Activated T-cell treated with anti-CD3 and anti-CD28 coated beads for 4 hours (primary cell): Measurements from ENCODE around the gene MAP3K5.
"Not testable (repeated sequence)": the region's sequence is repeated elsewhere in the genome, so short reads cannot be mapped to it uniquely, and the experiment has no call there.

Experiments used
- DNase-seq: peaks from one replicate; pipeline ENCODE4 v3.0.0-alpha.2; 2020

MAP3K5 gene

DNA sequence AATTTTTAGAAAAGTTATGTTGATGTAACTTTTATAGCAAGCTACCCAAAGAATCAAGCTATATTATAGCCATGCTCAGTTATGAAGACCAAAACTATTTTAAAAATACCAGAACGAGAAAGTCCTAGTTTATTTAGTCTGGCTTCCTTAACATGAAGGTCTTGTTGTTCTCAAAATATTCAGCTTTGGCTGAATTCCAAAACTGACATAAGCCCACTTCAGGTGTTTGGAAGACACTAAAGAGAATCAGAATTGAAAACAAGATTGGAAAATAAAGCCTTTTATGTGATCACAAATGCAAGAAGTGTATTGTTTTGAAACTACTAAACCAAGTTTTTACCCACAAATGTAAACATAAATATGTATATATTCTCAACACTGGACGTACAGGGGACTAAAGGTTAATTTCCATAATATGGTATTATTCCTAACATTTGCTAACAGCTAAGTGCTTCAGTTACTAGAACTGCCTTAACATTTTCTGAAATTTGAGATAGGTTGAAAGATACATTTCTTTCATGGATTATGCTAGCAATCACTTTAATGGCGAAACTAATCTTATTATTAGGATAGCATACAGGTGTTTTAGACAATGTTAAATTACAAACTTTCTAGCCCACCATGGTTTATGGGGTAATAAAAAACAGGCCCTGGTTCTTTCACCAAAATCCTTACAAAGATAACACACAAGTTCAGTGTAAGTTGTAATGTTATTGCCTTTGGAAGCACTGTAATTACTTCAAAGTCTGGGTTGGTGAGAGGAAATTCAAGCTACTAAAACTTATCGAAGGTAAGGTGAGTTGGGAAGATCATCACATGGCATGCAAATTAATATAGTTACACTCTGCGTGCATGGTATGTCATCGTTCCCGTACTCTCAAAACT is 1.6 kb downstream of the MAP3K5 start:
- DNase-seq, result no peak

- not testable (repeated sequence) for DNase-seq
Observed at GRCh38 chr6:136789440-136789839, 2.8 kb downstream of the MAP3K5 start.

GRCh38 chr6:136788069-136788902 is 4.0 kb downstream of the MAP3K5 start:
- DNase-seq, result no peak

GRCh38 chr6:136787726-136788068 is 4.6 kb downstream of the MAP3K5 start:
- no peak for DNase-seq

DNA sequence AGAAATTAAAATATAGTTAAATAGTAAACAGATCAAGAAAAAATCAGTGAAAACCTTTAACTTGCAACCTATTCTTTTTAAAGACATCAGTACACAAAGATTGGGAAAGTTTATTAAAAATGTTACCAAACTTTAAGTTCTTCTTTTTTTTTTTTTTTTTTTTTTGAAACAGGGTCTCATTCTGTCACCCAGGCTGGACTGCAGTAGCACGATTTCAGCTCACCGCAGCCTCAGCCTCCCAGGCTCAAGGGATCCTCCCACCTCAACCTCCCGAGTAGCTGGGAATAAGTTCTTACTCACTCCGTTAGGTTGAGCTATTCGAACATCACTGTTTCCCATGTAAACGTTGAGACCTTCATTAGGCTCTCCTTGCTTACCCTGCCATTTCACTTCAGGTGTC is 5.6 kb downstream of the MAP3K5 start:
- DNase-seq, result no peak

DNA sequence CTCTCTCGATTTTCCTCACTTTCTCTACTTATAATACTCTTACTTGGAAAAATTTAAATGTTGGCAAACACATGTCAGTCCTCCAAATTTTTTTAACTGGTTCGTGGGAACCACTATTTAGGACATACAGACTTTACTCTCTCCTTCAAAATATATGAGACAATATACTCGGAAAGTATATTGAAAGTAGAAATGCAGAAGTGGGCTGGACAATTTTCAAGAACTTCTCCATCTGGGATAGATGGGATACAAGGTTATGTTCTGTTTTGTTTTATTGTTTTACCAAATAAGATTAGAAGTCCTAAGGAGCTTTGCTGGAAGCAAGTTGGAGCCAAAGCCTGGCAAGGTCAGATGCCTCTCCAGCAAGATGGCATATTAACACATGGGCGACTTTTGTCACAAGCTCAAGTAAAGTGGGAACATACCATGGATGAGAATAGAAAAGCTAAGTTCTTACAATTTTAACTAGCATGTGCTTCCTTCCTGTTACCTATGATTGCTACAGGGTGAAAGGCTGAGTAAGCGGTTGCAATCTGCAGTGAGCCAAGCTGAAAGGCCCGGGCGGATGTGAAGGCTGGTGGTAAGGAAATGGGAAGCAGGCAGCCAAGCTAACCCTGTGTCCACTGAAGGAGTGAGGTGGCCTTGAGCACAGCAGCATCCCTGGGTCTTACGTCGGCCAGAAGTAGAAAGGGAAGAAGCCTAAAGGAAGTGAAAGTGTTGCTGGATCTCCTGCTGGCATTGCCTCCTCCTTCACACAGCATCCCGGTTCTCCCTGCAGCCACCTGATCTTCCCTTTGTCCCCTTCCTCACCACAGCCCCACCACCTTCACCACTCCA is 7.1 kb downstream of the MAP3K5 start:
- DNase-seq, result no peak

DNA sequence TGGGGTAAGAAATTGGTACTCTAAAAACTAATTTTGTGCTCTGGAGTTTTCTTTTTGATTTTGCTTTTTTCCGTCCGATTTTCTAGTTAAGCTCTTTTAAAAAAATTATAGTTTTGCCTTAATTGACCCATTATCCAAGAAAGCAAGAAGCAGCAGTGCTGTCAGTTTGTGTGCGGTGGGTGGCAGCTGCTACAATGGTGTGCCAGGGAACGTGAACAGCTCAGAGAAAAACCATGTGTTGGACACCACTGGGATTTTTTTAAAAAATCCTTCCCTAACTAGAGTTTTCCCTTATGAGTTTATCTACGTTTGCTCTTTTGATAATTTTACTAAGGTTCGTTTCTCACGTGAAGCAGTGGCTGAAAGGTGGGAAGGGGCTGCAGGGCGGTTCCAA is 8.0 kb downstream of the MAP3K5 start:
- DNase-seq, result no peak

DNA sequence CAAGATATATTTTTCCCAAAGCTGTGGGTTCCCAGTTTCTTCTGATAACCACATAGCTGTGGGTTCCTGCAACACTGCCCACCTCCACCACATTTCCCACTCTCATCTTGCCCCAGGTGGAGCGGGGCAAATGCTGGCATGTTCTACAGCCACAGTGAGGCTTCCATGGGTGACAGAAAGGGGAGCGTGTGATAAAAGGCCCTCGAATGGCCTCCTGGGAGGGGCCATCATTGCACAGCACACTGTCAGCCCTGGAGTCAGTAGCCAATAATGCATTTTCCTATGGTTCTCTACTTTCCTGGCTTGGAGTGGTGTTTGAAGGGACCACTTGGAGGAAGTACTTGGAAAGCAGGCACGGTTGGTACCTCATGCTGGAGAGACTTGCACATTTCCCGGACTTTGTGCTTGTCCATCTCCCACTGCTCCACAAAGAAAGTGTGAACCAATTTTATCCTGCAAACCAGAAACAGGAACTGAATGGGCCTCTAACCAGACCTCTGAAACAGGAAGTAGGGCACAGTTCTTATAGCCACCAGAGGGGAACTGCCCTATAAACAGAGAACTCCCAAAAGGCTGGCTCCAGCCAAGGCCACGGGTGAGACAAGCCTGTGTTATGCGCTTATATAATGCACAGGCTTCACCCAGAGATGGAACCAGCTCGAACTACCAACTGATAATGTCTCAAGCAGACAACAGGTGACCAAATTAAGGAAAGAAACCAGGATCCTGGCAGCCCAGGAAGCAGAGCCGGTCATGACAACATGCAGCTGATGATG is 8.6 kb downstream of the MAP3K5 start:
- no peak for DNase-seq

- no peak for DNase-seq
Observed at GRCh38 chr6:136783021-136783420, 9.3 kb downstream of the MAP3K5 start.

- DNase-seq, result no peak
Observed at GRCh38 chr6:136782021-136782770, 10.1 kb downstream of the MAP3K5 start.

- DNase-seq, result no peak
Observed at GRCh38 chr6:136780972-136781371, 11.3 kb downstream of the MAP3K5 start.

DNA sequence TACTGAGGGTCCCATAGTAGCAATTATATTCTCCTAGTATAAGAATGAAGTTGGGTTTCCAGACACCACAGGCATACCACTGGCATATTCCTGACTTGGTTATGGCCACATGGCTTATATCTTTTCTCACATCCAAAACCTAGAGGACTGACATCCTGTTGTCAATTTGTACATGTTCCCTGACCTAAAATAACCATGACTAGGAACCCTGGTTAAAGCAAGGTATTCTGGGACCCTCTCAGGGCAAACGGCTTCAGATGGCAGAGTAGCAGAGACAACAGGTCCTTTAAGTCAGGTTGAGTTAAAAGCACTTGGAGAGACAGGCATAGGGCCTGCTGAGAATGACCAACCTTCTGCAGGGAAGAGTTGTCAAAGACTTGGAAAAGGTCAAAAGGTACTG is 12.6 kb downstream of the MAP3K5 start:
- no peak for DNase-seq

DNA sequence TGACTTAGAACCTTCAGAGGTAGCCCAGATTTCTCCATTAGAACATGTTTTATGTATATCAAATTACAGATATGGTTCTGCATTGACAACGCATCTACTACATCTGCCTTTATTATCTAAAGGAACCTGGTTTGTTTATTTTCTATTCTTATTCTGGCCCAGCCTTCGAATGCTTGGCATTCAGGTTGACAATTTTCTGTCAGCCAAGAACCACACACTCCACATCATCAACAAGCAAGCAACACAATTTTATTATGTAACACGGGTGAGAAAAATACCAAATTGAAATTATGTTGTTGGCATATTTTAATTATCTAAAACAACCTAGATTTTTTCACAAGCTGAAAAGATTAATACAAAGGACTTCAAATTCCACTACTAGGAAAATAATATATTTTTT is 14.6 kb downstream of the MAP3K5 start:
- no peak for DNase-seq

- DNase-seq, result no peak
Observed at GRCh38 chr6:136775548-136775947, 16.7 kb downstream of the MAP3K5 start.

- DNase-seq, result no peak
Observed at GRCh38 chr6:136775081-136775480, 17.2 kb downstream of the MAP3K5 start.

- no peak for DNase-seq
Observed at GRCh38 chr6:136774228-136775041, 17.8 kb downstream of the MAP3K5 start.

DNA sequence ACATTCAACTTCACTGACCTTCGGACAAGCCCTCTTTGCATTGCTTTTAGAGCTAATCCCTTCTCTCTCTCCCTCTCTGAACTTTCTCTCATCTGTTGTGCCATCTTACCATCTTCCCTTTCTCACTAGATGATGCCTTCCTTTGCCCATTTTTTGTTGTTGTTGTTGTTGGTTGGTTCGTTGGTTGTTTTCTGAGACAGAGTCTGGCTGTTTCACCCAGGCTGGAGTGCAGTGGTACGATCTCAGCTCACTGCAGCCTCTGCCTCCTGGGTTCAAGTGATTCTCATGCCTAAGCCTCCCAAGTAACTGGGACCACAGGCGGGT is 18.8 kb downstream of the MAP3K5 start:
- DNase-seq, result no peak

DNA sequence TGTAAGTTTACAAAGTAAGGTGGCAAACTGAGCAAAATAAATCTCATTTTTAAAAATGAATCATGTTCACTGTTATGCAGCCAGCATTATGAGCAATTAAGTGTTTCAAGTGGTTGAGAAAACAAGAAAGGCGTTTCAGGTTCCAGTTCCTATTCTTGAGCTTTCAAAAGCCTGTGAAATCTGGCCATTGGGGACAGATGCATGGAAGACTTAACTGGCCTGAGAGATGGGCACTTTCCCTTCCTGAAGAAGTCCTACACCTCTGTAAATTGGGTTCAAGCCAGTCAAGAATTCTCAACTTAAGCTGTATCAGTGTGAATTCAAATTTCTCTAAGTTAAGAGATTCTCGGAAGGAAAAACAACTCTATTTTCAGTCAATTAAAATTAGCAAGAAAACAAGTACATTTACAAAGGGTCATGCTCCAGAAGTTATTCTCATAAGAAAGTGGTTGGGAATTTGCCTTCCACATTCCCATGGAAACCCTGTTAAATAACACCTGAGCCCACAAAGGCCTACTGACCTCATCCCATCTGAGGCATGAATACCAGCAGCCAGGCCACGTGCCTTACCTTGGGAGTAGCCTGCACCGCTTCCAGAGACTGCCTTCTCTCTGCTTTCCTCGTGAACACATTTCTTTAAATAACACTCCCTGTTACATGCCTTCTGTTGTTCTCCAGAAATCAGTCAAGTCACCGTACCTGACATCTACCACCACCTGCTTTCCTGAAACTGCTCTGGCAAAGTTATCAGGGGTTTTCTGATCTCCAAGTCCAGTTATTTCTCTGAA is 19.4 kb downstream of the MAP3K5 start:
- no peak for DNase-seq

- DNase-seq, result no peak
Observed at GRCh38 chr6:136771306-136771705, 21.0 kb downstream of the MAP3K5 start.

GRCh38 chr6:136769759-136770158 is 22.5 kb downstream of the MAP3K5 start:
- DNase-seq, result no peak
